IPS-18c (cell line): ENCODE data around the gene TEDDM1.
"Not testable (repeated sequence)": the region's sequence is repeated elsewhere in the genome, so short reads cannot be mapped to it uniquely, and the experiment has no call there.

Source experiments
- H3K4me3 ChIP-seq: 2 replicates; pipeline ENCODE4 v1.7.0; 2013; ENCODE audit warnings: low read depth, mild to moderate bottlenecking, low read length, moderate library complexity; ENCODE audit not compliant: insufficient read depth
- H3K9me3 ChIP-seq: one replicate; pipeline ENCODE4 v1.6.1; 2013; ENCODE audit warnings: mild to moderate bottlenecking, low read length, moderate library complexity; ENCODE audit not compliant: control insufficient read depth, insufficient read depth

The TEDDM1 gene, protein sequence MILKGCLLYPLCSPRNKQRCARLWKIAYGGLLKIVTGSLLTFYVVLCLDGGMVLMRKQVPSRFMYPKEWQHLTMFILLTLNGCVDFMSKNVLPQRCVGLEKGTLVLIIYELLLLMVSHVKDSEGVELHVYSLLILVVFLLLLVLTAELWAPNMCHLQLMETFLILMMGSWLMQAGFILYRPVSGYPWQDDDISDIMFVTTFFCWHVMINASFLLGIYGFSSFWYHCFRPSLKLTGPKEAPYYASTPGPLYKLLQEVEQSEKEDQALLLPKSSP

DNA sequence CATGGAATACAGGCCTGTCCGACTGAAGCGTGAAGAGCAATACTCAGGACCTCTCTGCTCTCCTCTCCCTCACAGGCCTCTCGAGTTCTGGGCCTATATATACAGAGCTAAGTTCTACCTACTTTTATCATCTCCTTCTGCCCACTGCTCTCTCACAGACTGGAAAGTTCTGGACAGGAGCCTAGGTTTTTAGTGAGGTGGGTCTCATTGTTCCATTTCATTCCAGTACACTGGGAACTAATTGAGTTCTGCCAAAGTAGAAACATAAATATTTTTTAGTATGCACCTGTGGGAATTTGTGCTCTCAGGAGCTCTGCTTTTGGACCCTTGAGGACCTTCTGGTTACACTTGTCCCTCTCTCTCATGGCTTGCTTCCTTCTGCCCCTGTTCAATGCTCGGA lies at the start of gene TEDDM1:
Gene TEDDM1 (minus strand): TSS at position 101 of the 400 bp plus-strand sequence. CDS start 182 bp downstream, outside the sequence.
- Histone ChIP-seq H3K4me3 (no peak within 1 kb of the TSS), H3K9me3 (no peaks in the 10 kb centered on the region)

DNA sequence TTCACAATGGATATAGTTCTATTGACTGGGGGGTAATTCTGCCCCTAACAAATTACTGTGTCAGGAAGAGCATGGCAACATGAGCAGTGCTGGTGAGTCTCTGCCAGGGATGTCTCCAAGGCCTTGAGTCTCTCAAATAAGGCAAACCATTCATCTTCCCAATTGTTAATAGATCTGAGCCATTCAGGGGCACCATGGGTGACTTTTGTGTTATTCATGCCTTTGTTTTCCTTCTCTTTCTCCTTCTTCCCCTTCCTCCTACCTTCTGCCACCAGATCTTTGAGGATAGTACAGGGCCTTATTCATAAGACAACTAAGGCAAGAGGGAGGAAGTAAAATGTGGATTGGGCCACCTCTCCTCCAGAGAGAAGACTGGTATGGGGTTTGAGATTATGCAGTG lies 49.6 kb upstream of the TEDDM1 start, which contains the start of gene RGSL1:
Gene RGSL1 (plus strand): TSS at position 60 of the 400 bp plus-strand sequence. CDS start 20 bp downstream, at position 80.
- Histone ChIP-seq H3K4me3 (no peak within 1 kb of the TSS), H3K9me3 (no peaks in the 10 kb centered on the region)

DNA sequence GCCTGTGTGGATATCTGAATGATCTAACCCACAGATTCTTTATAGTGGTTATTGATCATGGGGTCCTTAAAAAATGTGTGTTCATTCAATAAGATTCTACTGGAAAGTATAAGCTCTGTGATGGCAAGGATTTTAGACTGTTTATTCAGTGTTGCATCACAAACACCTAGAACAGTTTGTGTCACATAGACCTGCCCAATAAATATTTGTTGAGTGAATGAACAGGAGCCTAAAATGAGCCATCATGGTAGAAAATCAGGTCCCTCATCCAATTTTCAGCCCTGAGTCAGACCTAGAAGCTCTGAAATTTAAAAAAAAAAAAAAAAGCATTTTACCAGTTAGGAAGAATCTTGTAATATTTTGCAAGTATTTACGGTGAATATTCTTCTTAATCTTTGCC lies 47.2 kb upstream of the TEDDM1 start:
- no peaks in the 10 kb centered on the region for H3K9me3 ChIP-seq

DNA sequence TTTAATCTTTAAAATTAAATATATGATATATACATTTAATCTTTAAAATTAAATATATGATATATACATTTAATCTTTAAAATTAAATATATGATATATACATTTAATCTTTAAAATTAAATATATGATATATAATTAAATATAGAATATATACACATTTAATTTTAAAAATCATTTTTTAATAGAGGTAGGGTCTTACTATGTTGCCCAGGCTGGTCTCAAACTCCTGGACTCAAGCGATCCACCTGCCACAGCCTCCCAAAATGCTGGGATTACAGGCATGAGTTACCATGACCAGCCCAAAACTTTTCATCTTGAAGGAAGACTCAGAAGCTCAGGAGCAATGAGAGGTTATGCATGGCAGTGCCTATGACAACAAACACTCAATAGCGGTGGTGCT lies 46.7 kb upstream of the TEDDM1 start:
- not testable (repeated sequence) for H3K4me3 ChIP-seq, H3K9me3 ChIP-seq

More for the DNA sequence above, 47.2 kb upstream of the TEDDM1 start:
- H3K4me3 ChIP-seq, result no peak overlapping the region

DNA sequence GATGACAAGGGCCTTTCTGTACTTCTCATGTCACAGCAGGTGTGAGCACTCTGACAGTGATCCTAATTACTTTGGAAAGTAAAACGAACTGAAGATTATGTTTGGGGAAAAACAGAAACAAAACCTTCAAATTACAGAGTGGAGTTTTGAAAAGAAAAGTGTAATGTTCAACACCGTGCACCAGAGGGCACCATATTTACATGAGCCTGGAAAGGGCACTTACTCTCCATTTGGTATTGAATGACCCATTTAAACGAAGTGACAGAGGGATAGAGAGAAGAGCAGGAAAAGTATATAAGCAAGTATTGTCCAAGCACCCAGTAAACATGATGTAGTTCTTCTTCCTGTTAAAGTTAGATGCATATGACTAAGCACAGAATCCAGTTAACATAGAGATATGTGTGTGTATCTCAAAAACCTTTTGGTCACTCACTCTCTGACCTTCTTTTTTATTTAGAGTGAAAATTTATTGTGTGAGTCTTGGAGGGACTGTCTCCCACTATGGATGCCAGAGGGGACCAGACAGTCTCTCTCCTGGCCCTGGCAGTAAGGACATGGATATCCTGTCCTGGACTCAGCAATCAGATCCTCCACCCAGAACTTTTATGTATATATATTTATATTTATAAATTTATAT lies 45.7 kb upstream of the TEDDM1 start:
- H3K4me3 ChIP-seq, result no peak overlapping the region
- H3K9me3 ChIP-seq, result no peaks in the 10 kb centered on the region

DNA sequence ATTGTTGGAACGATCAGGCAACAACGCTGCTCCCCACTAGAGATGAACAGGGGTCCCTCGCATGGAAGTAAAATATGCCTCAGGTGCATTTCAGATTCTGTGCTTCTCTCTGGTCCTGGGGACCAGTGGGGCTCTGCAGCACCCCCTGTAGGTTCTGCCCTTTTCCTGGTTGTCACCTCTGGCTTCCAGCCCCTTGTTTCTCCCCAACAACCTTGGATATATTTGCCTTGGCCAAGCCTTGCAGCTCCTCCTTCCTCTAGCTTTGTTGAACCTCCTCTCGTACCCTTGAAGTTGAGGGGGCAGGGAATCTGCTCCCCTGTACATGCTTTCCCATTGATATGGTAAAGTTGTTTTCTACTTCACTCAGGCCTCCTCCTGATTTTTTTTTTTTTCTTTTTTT lies 44.0 kb upstream of the TEDDM1 start:
- Histone ChIP-seq H3K9me3 (no peaks in the 10 kb centered on the region), H3K4me3 (no peak overlapping the region)

DNA sequence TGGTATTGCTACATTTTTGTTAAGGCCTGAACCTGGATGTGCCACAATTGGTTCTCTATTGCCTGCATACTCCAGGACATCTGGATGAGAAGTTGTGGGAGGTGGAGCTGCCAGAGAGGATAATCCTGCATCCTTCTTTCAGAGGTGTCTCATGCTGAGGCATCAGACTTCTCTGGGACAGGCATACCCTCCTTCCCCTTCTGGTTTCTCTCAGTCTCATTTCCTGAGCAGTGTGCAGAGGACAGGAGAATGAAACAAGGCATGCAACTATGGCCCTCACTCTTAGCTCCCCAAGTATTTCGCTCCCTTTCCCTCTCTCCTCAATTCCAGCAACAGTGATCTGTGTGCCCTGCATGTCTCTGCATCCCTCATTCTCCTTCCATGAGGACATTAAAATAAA lies 41.9 kb upstream of the TEDDM1 start:
- Histone ChIP-seq H3K9me3 (peaks cover 3% of the 10 kb centered on the region), H3K4me3 (no peak overlapping the region)

DNA sequence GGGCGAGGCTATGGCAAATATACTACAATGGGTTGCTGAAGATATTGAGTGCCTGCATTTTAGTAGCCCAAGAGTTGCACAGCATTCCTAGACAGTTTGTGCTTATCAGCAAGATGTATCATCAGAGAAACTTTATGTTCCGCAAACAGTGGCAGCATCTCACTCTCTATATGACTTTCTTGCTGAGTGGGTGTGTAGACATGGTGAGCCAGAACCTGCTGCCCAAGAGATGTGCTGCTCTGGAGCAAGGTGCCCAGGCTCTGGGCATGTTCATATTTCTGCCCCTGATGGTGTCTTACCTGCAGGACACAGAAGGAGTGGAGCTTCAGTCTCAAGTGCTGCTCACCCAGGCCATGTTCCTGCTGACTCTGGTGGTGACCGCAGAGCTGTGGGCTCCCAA lies 41.3 kb upstream of the TEDDM1 start:
- Histone ChIP-seq H3K4me3 (no peak overlapping the region), H3K9me3 (peaks cover 5% of the 10 kb centered on the region)

DNA sequence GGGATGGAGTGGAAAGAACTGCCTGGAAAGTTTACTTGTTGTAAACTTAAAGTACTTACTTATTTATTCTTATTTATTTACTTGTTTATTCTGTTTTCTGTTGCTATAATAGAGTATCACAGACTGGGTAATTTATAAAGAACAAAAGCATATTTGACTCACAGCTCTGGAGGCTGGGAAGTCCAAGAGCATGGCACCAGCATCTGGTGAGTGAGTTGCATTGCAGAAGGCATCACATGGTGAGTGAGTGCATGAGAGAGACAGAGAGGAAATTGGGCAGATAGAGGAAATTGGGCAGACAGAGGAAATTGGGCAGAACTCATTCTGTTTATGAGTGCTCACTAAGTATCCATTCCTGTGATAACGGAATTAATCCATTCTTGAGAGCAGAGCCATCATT lies 37.9 kb upstream of the TEDDM1 start:
- Histone ChIP-seq H3K4me3 (no peak overlapping the region), H3K9me3 (peaks cover 5% of the 10 kb centered on the region)

DNA sequence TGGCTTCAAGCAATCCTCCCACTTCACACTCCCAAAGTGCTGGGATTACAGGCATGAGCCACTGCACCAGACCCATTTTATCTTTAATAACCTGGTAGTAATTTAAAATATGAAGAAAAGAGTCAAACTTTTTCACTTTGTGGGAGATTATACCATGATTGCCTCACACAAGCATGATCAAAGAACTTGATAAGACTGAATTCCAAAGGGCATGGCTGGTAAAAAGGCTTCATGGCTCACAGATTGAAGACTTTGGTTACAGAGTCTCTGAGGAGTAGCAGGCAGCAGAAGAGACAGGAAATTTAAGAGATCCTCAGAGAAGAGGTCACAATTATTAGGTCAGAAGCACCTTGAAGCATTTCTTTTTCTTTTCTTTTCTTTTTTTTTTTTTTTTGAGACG lies 33.1 kb upstream of the TEDDM1 start:
- no peak overlapping the region for H3K4me3 ChIP-seq
- peaks cover 3% of the 10 kb centered on the region for H3K9me3 ChIP-seq

DNA sequence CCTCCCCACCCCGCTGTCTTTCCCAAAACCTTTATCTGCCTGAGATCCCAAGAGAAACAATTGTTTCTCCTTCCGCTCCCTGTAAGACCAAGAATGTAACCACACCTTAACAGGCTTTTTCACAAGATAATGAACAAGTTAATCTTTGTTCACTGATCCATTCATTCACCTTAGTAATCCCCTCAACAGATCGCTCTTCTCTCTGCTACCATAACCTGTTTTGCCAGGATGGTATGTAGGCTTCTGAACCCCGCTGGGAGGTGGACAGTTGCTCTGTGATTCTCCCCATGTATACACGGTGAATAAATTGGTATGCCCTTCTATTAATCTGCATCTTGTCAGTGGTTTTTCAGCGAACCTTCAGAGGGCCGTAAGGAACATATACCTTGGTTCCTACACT lies 30.8 kb upstream of the TEDDM1 start:
- H3K9me3 ChIP-seq, result no peaks in the 10 kb centered on the region
- H3K4me3 ChIP-seq, result no peak overlapping the region

DNA sequence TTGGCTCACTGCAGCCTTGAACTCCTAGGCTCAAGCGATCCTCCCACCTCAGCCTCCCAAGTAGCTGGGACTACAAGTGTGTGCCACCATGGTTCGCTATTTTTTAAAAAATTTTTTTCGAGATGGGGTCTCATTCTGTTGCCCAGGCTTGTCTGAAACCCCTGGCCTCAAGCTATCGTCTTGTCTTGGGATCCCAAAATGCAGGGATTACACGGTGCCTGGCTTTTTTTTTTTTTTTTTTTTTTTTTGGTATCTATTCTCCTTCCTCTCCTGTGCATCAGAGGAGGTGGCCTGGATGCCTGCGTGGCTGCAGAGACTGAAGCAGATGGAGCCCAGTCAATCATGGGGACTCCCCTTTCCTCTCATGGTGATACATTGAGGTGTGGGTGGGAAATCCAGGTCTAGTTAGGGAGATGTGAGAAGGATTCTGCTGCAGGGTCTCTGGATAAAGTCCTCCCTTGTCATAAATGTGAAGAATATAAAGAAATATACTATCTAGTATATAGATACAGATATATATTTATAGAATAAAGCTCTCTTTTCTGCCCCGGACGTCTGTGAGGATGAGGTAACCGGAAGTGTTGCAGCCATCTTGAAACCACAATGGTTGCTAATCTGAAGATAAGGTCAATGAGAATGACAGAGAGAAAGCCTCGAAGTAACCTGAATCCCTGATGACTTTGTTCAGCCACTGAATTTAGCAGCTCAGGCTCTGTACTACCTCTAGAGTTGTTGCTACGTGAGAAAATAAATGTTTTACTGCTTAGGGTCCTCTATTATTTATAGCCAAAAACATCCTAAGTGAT lies 30.0 kb upstream of the TEDDM1 start:
- Histone ChIP-seq H3K4me3 (no peak overlapping the region), H3K9me3 (no peaks in the 10 kb centered on the region)

DNA sequence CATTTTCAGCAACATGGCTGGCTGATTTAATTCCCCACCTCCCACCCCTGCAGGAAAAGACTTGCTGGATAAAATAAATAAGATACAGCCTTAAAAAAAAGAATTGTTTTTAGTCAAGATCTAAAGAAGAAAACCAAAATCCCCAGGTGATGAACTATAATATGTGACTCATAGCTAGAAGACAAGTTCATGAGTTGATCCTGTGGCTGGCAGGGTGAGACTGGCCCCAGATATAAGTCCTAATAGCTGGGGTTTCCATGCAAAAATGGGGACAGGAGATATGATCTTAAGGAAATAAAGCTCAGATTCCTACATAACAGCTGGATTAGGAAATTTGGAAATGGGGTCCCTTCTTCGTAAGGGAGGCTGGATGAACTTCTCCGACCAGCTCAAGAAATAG lies 27.6 kb upstream of the TEDDM1 start:
- Histone ChIP-seq H3K9me3 (no peaks in the 10 kb centered on the region), H3K4me3 (no peak overlapping the region)

DNA sequence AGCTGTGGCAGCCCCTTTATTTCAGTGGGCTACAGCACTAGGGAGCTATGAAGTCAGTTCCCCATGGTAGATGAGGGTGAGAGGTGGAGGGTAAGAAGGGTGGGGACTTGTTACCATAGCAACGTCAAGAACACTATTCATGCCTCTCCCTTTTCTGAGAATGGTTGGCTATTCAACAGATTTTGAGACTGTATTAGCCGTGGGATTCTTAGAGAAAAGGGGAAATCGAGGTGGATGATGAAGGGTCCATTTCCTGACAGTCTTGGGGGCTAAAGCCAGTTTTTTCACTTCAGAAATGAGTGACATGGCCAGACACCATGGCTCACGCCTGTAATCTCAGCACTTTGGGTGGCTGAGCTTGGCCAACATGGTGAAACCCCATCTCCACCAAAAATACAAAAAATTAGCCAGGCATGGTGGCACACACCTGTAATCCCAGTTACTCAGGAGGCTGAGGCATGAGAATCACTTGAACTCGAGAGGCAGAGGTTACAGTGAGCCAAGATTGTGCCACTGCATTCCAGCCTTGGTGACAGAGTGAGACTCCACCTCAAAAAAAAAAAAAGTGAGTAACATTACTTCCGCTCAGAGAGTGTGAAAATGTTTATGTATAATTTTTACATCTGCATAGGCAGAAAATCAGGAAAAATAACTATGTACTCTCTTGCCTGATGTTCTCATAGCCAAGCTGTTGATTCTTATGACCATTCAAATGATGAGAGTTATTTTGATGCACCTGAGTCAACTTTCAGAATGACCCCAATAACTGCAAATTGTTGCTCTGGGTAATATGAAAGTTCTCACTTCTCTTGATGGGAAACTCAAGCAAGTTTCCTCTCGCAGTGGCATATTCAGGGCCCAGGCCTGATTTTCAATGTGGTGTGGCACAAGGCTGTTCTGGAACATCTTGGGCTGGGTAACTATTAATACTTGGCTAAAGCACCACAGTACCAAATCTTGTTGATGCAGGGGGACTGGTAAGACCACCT lies 26.3 kb upstream of the TEDDM1 start:
- Histone ChIP-seq H3K9me3 (no peaks in the 10 kb centered on the region), H3K4me3 (no peak overlapping the region)

DNA sequence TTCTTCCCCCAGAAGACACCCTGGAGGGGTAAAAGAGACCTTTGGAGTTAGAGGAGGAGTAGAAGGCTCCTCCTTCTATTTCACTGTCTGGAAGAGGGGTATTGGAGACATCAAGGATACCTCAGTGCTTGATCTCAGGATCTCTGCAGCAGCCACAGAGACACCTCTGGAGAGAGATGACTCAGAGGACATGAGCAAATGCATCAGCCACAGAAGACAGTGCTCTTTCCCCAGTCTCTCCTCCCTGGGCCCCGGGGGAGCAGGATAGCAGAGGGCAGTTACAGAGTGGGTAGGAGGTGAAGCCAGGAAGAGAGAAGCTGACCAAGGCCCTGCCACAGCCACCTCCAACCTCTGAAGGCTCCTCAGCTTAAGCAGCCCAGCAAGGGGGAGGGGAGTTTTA lies 15.3 kb upstream of the TEDDM1 start:
- no peaks in the 10 kb centered on the region for H3K9me3 ChIP-seq
- no peak overlapping the region for H3K4me3 ChIP-seq

DNA sequence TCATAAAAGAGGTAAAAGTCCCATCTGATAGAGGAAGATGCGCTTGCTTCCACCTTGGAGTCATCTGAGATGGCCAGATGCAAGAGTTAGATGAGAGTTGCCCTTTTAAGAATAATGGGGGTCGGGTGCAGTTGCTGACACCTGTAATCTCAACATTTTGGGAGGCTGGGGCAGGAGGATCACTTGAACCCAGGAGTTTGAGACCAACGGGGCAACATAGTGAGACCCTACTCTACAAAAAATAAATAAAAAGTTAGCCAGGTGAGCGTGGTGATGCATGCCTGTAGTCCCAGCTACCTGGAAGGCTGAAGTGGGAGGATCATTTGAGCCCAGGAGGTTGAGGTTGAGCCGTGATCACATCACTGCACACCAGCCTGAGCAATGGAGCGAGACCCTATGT lies 13.5 kb upstream of the TEDDM1 start:
- Histone ChIP-seq H3K4me3 (no peak overlapping the region), H3K9me3 (no peaks in the 10 kb centered on the region)

DNA sequence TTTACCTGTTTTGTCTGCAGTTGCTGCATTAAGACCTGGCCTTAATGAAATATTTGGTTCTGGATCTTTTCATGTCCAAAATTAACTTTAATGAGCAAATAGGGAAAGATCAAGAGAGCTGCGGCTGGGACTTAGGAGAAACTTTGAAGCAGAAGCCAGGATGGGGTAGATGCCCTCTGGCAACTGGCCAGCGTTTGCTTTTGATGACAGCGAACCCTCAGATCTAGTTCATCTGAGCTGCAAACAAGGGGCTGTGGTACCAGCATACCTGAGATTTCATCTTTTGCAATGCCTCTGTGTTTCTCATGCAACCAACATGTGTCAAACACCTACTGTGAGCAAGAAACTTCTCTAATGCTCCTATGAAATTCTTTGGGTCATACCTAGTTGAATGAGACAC lies 13.0 kb upstream of the TEDDM1 start:
- Histone ChIP-seq H3K9me3 (no peaks in the 10 kb centered on the region), H3K4me3 (no peak overlapping the region)
